ENCODE data around the gene KIF18B. TPM values are rescaled to one million over a fixed set of nuclear protein-coding genes. Genes with fewer than 3 reads are reported as not detected.

KIF18B gene
- total and polyA plus RNA-seq, 11 donors, result 0.06 to 5.4 (median 0.30) TPM; not detected in 1

DNA sequence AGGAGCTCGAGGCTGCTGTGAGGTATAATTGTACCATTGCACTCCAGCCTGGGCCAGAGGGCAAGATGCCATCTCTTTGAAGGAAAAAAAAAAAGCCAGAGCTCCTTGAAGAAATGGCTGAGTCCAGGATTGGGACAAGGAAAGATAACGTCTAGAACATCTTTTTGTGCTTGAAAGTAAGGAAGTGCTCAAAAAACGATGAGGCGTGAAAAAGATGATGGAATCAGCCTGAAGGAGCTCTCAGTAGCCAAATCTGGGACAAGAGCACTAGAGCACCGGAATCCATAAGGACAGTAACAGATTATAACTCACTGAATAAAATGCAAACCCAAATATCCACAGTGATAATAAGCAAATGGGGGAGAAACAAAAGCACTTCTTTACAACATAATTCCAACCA is 70.5 kb downstream of the KIF18B start:
- no peaks in the 10 kb centered on the region for H3K27me3 ChIP-seq
- 84 to 90% (median 88%) methylated on average over 5 of the region's 5 CpGs for WGBS, 4 donors
- peaks cover 0 to 9% (median 0%) of the 10 kb centered on the region in 12 donors for H3K4me1 ChIP-seq
- DNase-seq, result no peak
- no peak overlapping the region for H3K27ac ChIP-seq
- peaks cover 0 to 96% (median 85%) of the 10 kb centered on the region in 9 donors for H3K36me3 ChIP-seq
- no peaks in the 10 kb centered on the region for H3K9me3 ChIP-seq
- ATAC-seq, result no peak
- H3K4me3 ChIP-seq, result no peak overlapping the region
- TF ChIP-seq POLR2A (IDR thresholded peaks at IDR 0.05), result no peak
- TF ChIP-seq, protein P1, sequence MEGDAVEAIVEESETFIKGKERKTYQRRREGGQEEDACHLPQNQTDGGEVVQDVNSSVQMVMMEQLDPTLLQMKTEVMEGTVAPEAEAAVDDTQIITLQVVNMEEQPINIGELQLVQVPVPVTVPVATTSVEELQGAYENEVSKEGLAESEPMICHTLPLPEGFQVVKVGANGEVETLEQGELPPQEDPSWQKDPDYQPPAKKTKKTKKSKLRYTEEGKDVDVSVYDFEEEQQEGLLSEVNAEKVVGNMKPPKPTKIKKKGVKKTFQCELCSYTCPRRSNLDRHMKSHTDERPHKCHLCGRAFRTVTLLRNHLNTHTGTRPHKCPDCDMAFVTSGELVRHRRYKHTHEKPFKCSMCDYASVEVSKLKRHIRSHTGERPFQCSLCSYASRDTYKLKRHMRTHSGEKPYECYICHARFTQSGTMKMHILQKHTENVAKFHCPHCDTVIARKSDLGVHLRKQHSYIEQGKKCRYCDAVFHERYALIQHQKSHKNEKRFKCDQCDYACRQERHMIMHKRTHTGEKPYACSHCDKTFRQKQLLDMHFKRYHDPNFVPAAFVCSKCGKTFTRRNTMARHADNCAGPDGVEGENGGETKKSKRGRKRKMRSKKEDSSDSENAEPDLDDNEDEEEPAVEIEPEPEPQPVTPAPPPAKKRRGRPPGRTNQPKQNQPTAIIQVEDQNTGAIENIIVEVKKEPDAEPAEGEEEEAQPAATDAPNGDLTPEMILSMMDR (IDR thresholded peaks at IDR 0.05), result no peak
- intact Hi-C loops (cut with DNase I), result no loop called here

DNA sequence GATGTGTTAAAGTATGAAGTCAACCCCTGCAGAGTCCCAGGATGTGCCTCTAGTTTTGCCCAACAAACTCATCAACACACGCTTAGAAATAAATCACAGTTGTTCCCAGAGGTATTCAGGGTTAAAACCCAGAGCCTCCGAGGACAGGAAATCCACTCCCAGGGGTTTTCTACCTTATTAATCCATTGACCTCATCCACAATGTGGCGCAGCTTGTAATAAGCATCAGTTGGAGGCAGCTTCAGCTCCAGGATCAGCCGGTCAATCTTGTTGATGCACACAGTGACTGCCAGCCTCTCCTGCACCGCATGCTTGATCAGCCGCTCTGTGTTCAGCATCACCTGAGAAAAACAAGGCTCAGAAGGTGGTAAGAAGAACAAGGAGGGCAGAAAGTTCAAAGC is 71.8 kb downstream of the KIF18B start:
- DNase-seq, result no peak
- TF ChIP-seq, protein P1 (IDR thresholded peaks at IDR 0.05), result no peak
- TF ChIP-seq POLR2A (IDR thresholded peaks at IDR 0.05), result no peak
- intact Hi-C loops (cut with DNase I), result no loop called here
- no peak overlapping the region for H3K4me3 ChIP-seq
- 89 to 91% (median 90%) methylated on average over 6 of the region's 6 CpGs for WGBS, 4 donors
- H3K36me3 ChIP-seq, result peaks cover 0 to 96% (median 85%) of the 10 kb centered on the region in 9 donors
- ATAC-seq, result no peak
- H3K9me3 ChIP-seq, result no peaks in the 10 kb centered on the region
- H3K27me3 ChIP-seq, result no peaks in the 10 kb centered on the region
- H3K4me1 ChIP-seq, result peaks cover 0 to 15% (median 0%) of the 10 kb centered on the region in 12 donors
- no peak overlapping the region for H3K27ac ChIP-seq

Small RNA genes lying within 50 kb of the gene (microRNA-seq; reads per million reads assigned to microRNA genes)
- gene MIR6783, result 0 to 0.21 (median 0.03) reads per million in 4 donors

Other genes starting within 250 kb of the KIF18B start
- 1 to 10 TPM; 1.4 to 5.3 (median 4.2) TPM for gene DBF4B, start 239.1 kb downstream of the KIF18B start, total RNA-seq
- 1 to 10 TPM; 3.4 to 3.8 TPM for gene DBF4B, start 239.1 kb downstream of the KIF18B start, polyA plus RNA-seq
- 10 to 100 TPM in 6 of 9 donors, 1 to 10 TPM in 3; 6.6 to 24.6 (median 12.6) TPM for gene ADAM11, start 188.8 kb downstream of the KIF18B start, total RNA-seq
- 1 to 10 TPM; 1.8 to 9.3 TPM for gene ADAM11, start 188.8 kb downstream of the KIF18B start, polyA plus RNA-seq
- gene GJC1, start 117.5 kb downstream of the KIF18B start, total RNA-seq, result 10 to 100 TPM; 16.8 to 60.8 (median 24.9) TPM
- gene GJC1, start 117.5 kb downstream of the KIF18B start, polyA plus RNA-seq, result 10 to 100 TPM; 14.2 to 29.9 TPM
- gene HIGD1B, start 99.9 kb downstream of the KIF18B start, total RNA-seq, result 10 to 100 TPM in 5 of 9 donors, 1 to 10 TPM in 4; 4.3 to 23.7 (median 12.9) TPM
- gene HIGD1B, start 99.9 kb downstream of the KIF18B start, polyA plus RNA-seq, result 10 to 100 TPM; 14.3 to 30.9 TPM
- gene EFTUD2, start 48.3 kb downstream of the KIF18B start, total RNA-seq, result 100 to 1,000 TPM in 1 of 9 donors, 10 to 100 TPM in 8; 37.1 to 106 (median 65.0) TPM
- 10 to 100 TPM; 21.3 to 71.7 TPM for gene EFTUD2, start 48.3 kb downstream of the KIF18B start, polyA plus RNA-seq
- 10 to 100 TPM in 1 of 9 donors, 1 to 10 TPM in 7, under 1 TPM in 1; 0.94 to 12.4 (median 5.8) TPM for gene GFAP, start 32.3 kb downstream of the KIF18B start, total RNA-seq
- gene GFAP, start 32.3 kb downstream of the KIF18B start, polyA plus RNA-seq, result 1 to 10 TPM; 3.7 to 6.9 TPM
- gene C1QL1, start 20.5 kb upstream of the KIF18B start, total RNA-seq, result 1 to 10 TPM in 6 of 9 donors, under 1 TPM in 3; 0.66 to 5.8 (median 1.4) TPM
- gene C1QL1, start 20.5 kb upstream of the KIF18B start, polyA plus RNA-seq, result 1 to 10 TPM; 1.4 to 5.1 TPM
- 10 to 100 TPM; 24.7 to 60.9 (median 33.9) TPM for gene DCAKD, start 103.9 kb upstream of the KIF18B start, total RNA-seq
- 10 to 100 TPM; 15.3 to 24.8 TPM for gene DCAKD, start 103.9 kb upstream of the KIF18B start, polyA plus RNA-seq
- 100 to 1,000 TPM in 2 of 9 donors, 10 to 100 TPM in 7; 61.0 to 114 (median 70.8) TPM for gene NMT1, start 113.5 kb upstream of the KIF18B start, total RNA-seq
- 10 to 100 TPM; 36.8 to 52.7 TPM for gene NMT1, start 113.5 kb upstream of the KIF18B start, polyA plus RNA-seq
- gene PLCD3, start 184.7 kb upstream of the KIF18B start, total RNA-seq, result 100 to 1,000 TPM; 102 to 207 (median 123) TPM
- gene PLCD3, start 184.7 kb upstream of the KIF18B start, polyA plus RNA-seq, result 100 to 1,000 TPM in 1 of 2 donors, 10 to 100 TPM in 1; 92.8 to 105 TPM
- gene ACBD4, start 187.9 kb upstream of the KIF18B start, total RNA-seq, result 1 to 10 TPM; 4.1 to 9.8 (median 6.3) TPM
- 1 to 10 TPM; 3.3 to 8.8 TPM for gene ACBD4, start 187.9 kb upstream of the KIF18B start, polyA plus RNA-seq
- gene HEXIM1, start 200.7 kb upstream of the KIF18B start, total RNA-seq, result 10 to 100 TPM; 14.4 to 28.7 (median 22.5) TPM
- 10 to 100 TPM; 11.9 to 12.4 TPM for gene HEXIM1, start 200.7 kb upstream of the KIF18B start, polyA plus RNA-seq
- 1 to 10 TPM; 3.9 to 7.5 (median 5.7) TPM for gene HEXIM2, start 214.1 kb upstream of the KIF18B start, total RNA-seq
- gene HEXIM2, start 214.1 kb upstream of the KIF18B start, polyA plus RNA-seq, result 1 to 10 TPM; 3.4 to 6.4 TPM

Measured in heart left ventricle (tissue), 16 donors.